ENCODE data around the gene CEP112. TPM values are rescaled to one million over a fixed set of nuclear protein-coding genes. Genes with fewer than 3 reads are reported as not detected.

Gene CEP112
- polyA plus RNA-seq, 2 donors = 1.6 to 3.1 TPM

DNA sequence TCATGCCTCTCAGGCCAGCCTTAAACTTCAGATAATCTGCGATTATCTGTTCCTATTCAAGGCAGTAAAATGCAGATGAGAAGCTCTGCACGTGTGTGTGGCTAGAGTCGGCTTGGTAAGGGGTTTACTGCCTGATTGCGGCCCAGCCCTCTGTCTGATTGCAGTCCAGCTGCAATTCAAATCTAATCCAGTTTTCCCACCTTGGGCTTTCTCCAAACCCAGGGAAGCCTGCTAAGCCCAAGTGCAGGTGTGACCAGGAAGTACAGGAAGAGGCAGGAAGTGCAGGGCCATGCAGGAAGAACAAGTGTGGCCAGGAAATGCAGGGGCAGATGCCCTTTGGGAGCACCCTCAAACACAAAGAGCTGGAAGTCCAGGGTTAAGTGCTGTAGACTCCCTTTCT is 314.9 kb downstream of the CEP112 start:
- 78 to 83% methylated on average over 4 of the region's 4 CpGs for WGBS, 2 donors
- Histone ChIP-seq H3K4me1 (ENCODE audit: control insufficient read depth in 2 of 2, insufficient read depth in 2 of 2, low read length in 1 of 2) (no peaks in the 10 kb centered on the region), H3K27ac (ENCODE audit: low read depth in 2 of 2, low read length in 1 of 2) (no peak overlapping the region), H3K9me3 (ENCODE audit: control insufficient read depth in 2 of 2, insufficient read depth in 1 of 2, low read depth in 1 of 2, low read length in 1 of 2) (peaks cover 0 to 2% of the 10 kb centered on the region in 2 donors), H3K36me3 (ENCODE audit: control insufficient read depth in 2 of 2, insufficient read depth in 2 of 2, low read length in 1 of 2) (no peaks in the 10 kb centered on the region), H3K4me3 (ENCODE audit: low read depth in 1 of 2, low read length in 2 of 2) (no peak overlapping the region), H3K27me3 (ENCODE audit: control insufficient read depth in 1 of 2, insufficient read depth in 2 of 2, low read length in 2 of 2) (no peaks in the 10 kb centered on the region)

DNA sequence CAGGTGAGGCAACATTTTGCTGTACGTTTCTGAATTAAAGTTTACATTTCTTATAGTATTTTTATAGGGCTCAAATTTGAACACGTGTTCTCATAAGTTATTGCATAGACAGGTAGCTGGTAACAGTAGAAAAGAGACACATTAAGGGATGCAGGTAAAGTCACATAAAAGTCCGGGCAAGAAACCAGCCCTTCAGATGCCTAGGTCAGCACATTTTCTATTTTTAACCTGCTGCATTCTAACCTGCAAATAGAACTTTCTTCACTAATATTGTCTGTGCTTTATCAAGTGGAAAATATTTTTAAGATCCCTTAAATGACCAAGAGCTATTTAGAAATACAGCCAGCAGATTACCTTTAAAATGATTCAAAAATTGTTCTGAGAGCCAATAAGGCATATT is 323.1 kb downstream of the CEP112 start:
- H3K27me3 ChIP-seq (ENCODE audit: control insufficient read depth in 1 of 2, insufficient read depth in 2 of 2, low read length in 2 of 2) = no peaks in the 10 kb centered on the region
- WGBS, 2 donors = 84 to 88% methylated on average over 3 of the region's 3 CpGs
- H3K4me1 ChIP-seq (ENCODE audit: control insufficient read depth in 2 of 2, insufficient read depth in 2 of 2, low read length in 1 of 2) = no peaks in the 10 kb centered on the region
- H3K4me3 ChIP-seq (ENCODE audit: low read depth in 1 of 2, low read length in 2 of 2) = no peak overlapping the region
- H3K27ac ChIP-seq (ENCODE audit: low read depth in 2 of 2, low read length in 1 of 2) = no peak overlapping the region
- H3K36me3 ChIP-seq (ENCODE audit: control insufficient read depth in 2 of 2, insufficient read depth in 2 of 2, low read length in 1 of 2) = no peaks in the 10 kb centered on the region
- H3K9me3 ChIP-seq (ENCODE audit: control insufficient read depth in 2 of 2, insufficient read depth in 1 of 2, low read depth in 1 of 2, low read length in 1 of 2) = no peaks in the 10 kb centered on the region

DNA sequence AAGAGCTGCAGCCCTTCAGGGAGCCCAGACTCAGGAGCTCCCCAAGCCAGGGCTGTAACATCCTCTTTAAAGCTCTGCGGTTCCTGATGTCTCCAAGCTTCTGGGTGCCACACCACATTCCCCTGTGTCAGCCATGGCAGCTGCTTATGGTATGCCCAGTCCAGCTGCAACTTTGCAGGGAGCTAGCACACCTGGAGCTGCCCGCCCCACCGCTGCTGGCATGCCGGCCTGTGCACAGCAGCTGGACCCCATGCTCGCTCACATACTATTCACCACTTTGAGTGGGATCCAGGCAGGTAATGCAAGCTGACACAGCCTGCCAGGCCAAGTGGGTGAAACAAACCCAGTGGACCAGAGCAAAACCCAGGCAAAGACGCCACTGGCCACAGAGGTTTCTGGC is 324.9 kb downstream of the CEP112 start:
- Histone ChIP-seq H3K27me3 (ENCODE audit: control insufficient read depth in 1 of 2, insufficient read depth in 2 of 2, low read length in 2 of 2) (no peaks in the 10 kb centered on the region), H3K27ac (ENCODE audit: low read depth in 2 of 2, low read length in 1 of 2) (no peak overlapping the region), H3K4me1 (ENCODE audit: control insufficient read depth in 2 of 2, insufficient read depth in 2 of 2, low read length in 1 of 2) (no peaks in the 10 kb centered on the region), H3K9me3 (ENCODE audit: control insufficient read depth in 2 of 2, insufficient read depth in 1 of 2, low read depth in 1 of 2, low read length in 1 of 2) (no peaks in the 10 kb centered on the region), H3K36me3 (ENCODE audit: control insufficient read depth in 2 of 2, insufficient read depth in 2 of 2, low read length in 1 of 2) (no peaks in the 10 kb centered on the region), H3K4me3 (ENCODE audit: low read depth in 1 of 2, low read length in 2 of 2) (no peak overlapping the region)
- WGBS, 2 donors = 88% methylated on average over 6 of the region's 6 CpGs

DNA sequence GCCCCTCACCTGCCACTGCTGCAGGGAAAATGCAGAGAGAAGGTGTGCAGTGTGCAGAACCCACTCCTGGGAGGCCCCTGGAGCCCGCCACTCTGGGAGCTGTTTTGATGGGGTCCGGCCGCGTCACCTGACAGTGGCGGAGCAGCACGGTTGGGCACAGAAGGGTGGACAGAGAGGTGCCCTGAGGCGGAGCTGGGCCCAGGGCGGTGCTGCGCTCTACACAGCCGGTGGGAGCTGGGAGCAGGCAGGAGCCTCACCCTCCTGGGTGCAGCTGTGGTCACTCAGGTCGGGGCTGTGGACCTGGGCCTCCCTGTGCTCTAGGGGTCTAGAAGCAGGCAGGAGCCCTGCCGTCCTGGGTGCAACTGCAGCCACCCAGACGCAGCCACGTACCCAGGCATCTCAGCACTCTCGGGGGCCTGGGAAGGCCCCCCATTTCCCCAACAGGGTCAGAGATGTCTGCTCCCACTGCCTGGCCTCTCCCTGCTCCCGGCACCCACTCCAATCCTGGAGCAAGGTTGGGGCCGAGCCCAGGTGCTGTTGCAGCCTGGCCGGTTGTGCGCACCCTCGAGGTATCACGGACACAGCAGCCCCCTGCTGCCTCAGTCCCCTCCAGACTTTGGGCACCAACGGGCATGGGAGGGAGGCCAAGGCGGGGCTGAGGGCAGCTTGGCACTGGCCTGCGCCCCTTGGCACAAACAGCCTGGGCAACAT is 326.1 kb downstream of the CEP112 start:
- Histone ChIP-seq H3K9me3 (ENCODE audit: control insufficient read depth in 2 of 2, insufficient read depth in 1 of 2, low read depth in 1 of 2, low read length in 1 of 2) (no peaks in the 10 kb centered on the region), H3K27me3 (ENCODE audit: control insufficient read depth in 1 of 2, insufficient read depth in 2 of 2, low read length in 2 of 2) (no peaks in the 10 kb centered on the region), H3K4me1 (ENCODE audit: control insufficient read depth in 2 of 2, insufficient read depth in 2 of 2, low read length in 1 of 2) (no peaks in the 10 kb centered on the region), H3K27ac (ENCODE audit: low read depth in 2 of 2, low read length in 1 of 2) (no peak overlapping the region), H3K36me3 (ENCODE audit: control insufficient read depth in 2 of 2, insufficient read depth in 2 of 2, low read length in 1 of 2) (no peaks in the 10 kb centered on the region), H3K4me3 (ENCODE audit: low read depth in 1 of 2, low read length in 2 of 2) (no peak overlapping the region)
- WGBS, 2 donors = 91 to 93% methylated on average over 23 to 24 of the region's 24 CpGs

DNA sequence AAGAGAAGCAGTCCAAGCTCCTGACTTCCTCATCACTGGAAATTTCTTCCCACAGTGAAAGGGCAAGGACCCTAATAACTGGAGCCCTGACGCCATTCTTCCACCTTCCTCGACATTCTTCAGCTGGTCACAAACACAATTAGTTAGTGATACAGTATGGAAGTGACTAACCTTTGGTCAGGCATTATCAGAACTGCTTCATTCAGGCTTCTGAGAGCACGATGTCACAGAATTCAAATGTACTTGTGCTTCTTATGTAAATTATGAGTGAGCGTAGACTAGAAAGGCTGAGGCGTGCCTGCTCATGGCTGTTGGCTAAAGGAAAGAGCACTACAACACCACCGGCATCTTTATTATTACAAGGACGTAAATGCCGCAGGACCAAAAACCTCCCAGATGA is 327.5 kb downstream of the CEP112 start:
- H3K4me3 ChIP-seq (ENCODE audit: low read depth in 1 of 2, low read length in 2 of 2) = no peak overlapping the region
- no peaks in the 10 kb centered on the region for H3K36me3 ChIP-seq (ENCODE audit: control insufficient read depth in 2 of 2, insufficient read depth in 2 of 2, low read length in 1 of 2)
- H3K9me3 ChIP-seq (ENCODE audit: control insufficient read depth in 2 of 2, insufficient read depth in 1 of 2, low read depth in 1 of 2, low read length in 1 of 2) = no peaks in the 10 kb centered on the region
- no peaks in the 10 kb centered on the region for H3K4me1 ChIP-seq (ENCODE audit: control insufficient read depth in 2 of 2, insufficient read depth in 2 of 2, low read length in 1 of 2)
- H3K27me3 ChIP-seq (ENCODE audit: control insufficient read depth in 1 of 2, insufficient read depth in 2 of 2, low read length in 2 of 2) = no peaks in the 10 kb centered on the region
- 80 to 89% methylated on average over 8 of the region's 8 CpGs for WGBS, 2 donors
- no peak overlapping the region for H3K27ac ChIP-seq (ENCODE audit: low read depth in 2 of 2, low read length in 1 of 2)

DNA sequence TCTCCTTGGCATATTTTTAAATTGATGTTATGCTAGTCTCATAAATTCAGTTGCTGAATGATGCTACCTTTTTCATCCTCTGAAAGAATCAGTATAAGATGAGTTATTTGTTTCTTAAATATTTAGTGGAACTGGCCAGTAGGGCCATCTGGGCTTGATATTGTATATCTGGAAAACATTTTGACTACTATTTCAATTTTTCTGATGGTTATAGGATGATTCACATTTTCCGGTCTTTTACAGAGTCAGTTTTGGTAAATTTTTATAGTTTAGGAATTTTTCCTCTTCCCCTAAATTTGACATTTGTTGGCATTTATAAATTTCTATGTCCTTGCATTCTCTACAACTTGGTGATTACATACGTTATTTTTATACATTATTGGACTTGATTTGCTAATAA is 334.2 kb downstream of the CEP112 start:
- no peak overlapping the region for H3K4me3 ChIP-seq (ENCODE audit: low read depth in 1 of 2, low read length in 2 of 2)
- WGBS, 2 donors = 94 to 97% methylated on average over 2 of the region's 2 CpGs
- no peaks in the 10 kb centered on the region for H3K4me1 ChIP-seq (ENCODE audit: control insufficient read depth in 2 of 2, insufficient read depth in 2 of 2, low read length in 1 of 2)
- no peaks in the 10 kb centered on the region for H3K9me3 ChIP-seq (ENCODE audit: control insufficient read depth in 2 of 2, insufficient read depth in 1 of 2, low read depth in 1 of 2, low read length in 1 of 2)
- H3K27me3 ChIP-seq (ENCODE audit: control insufficient read depth in 1 of 2, insufficient read depth in 2 of 2, low read length in 2 of 2) = no peaks in the 10 kb centered on the region
- H3K27ac ChIP-seq (ENCODE audit: low read depth in 2 of 2, low read length in 1 of 2) = no peak overlapping the region
- H3K36me3 ChIP-seq (ENCODE audit: control insufficient read depth in 2 of 2, insufficient read depth in 2 of 2, low read length in 1 of 2) = no peaks in the 10 kb centered on the region

DNA sequence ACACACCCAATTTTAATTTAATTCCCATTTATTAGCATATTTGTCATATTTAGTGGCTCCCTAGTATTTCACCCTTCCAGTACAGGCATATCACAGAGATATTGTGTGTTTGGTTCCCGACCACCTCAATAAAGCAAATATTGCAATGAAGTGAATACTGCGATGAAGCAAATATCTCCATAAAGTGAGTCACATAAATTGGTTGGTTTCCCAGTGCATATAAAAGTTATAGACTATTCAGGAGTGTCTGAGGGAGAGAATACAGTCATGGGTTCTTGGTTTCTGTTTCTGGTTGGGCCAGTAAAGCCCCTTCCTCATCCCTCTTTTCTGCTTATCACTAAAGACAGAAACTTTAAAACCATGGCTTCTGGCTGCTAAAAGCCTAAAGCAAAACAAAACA is 335.1 kb downstream of the CEP112 start:
- Histone ChIP-seq H3K4me3 (ENCODE audit: low read depth in 1 of 2, low read length in 2 of 2) (no peak overlapping the region), H3K27me3 (ENCODE audit: control insufficient read depth in 1 of 2, insufficient read depth in 2 of 2, low read length in 2 of 2) (no peaks in the 10 kb centered on the region), H3K4me1 (ENCODE audit: control insufficient read depth in 2 of 2, insufficient read depth in 2 of 2, low read length in 1 of 2) (no peaks in the 10 kb centered on the region), H3K27ac (ENCODE audit: low read depth in 2 of 2, low read length in 1 of 2) (no peak overlapping the region), H3K36me3 (ENCODE audit: control insufficient read depth in 2 of 2, insufficient read depth in 2 of 2, low read length in 1 of 2) (no peaks in the 10 kb centered on the region), H3K9me3 (ENCODE audit: control insufficient read depth in 2 of 2, insufficient read depth in 1 of 2, low read depth in 1 of 2, low read length in 1 of 2) (no peaks in the 10 kb centered on the region)
- 62 to 64% methylated on average over 2 of the region's 2 CpGs for WGBS, 2 donors

DNA sequence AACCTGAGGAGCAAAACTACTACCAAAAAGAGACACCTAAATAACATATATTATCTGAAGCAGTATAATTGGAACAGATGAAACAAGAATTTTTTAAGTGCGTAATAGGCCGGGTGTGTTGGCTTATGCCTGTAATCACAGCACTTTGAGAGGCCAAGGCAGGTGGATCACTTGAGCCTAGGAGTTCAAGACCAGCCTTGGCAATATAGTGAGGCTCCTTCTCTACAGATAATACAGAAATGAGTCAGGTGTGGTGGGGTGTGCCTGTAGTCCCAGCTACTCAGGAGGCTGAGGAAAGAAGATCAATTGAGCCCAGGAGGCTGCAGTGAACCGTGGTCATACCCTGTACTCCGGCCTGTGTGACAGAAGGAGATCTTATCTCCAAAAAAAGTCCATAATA is 336.3 kb downstream of the CEP112 start:
- Histone ChIP-seq H3K4me1 (ENCODE audit: control insufficient read depth in 2 of 2, insufficient read depth in 2 of 2, low read length in 1 of 2) (no peaks in the 10 kb centered on the region), H3K27me3 (ENCODE audit: control insufficient read depth in 1 of 2, insufficient read depth in 2 of 2, low read length in 2 of 2) (no peaks in the 10 kb centered on the region), H3K27ac (ENCODE audit: low read depth in 2 of 2, low read length in 1 of 2) (peak overlapping the region in 1 of 2 donors; percentile 71), H3K9me3 (ENCODE audit: control insufficient read depth in 2 of 2, insufficient read depth in 1 of 2, low read depth in 1 of 2, low read length in 1 of 2) (no peaks in the 10 kb centered on the region), H3K36me3 (ENCODE audit: control insufficient read depth in 2 of 2, insufficient read depth in 2 of 2, low read length in 1 of 2) (no peaks in the 10 kb centered on the region), H3K4me3 (ENCODE audit: low read depth in 1 of 2, low read length in 2 of 2) (no peak overlapping the region)
- WGBS, 2 donors = 72 to 77% methylated on average over 4 of the region's 4 CpGs

DNA sequence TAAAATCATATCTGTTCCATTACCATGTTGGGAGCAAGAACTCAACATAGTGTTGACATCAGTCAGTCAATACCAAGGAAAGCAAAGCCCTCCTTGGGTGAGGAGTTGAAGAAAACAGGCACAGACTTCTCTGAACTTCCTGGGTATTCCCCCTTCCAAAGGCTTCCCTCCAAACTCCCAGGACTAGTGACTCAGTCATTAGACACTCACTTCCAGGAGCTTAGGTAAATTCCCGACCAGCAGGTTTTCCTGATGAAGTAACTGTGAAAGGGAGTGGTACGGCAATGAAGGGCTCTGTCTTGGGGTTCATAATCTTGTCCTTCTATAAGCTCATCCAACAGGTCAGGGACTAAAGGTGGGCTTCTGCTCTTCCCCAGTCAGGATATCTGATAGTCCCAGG is 336.7 kb downstream of the CEP112 start:
- Histone ChIP-seq H3K9me3 (ENCODE audit: control insufficient read depth in 2 of 2, insufficient read depth in 1 of 2, low read depth in 1 of 2, low read length in 1 of 2) (no peaks in the 10 kb centered on the region), H3K27ac (ENCODE audit: low read depth in 2 of 2, low read length in 1 of 2) (peak overlapping the region in 1 of 2 donors; percentile 71), H3K4me3 (ENCODE audit: low read depth in 1 of 2, low read length in 2 of 2) (no peak overlapping the region), H3K27me3 (ENCODE audit: control insufficient read depth in 1 of 2, insufficient read depth in 2 of 2, low read length in 2 of 2) (no peaks in the 10 kb centered on the region), H3K4me1 (ENCODE audit: control insufficient read depth in 2 of 2, insufficient read depth in 2 of 2, low read length in 1 of 2) (peaks cover 0 to 2% of the 10 kb centered on the region in 2 donors), H3K36me3 (ENCODE audit: control insufficient read depth in 2 of 2, insufficient read depth in 2 of 2, low read length in 1 of 2) (no peaks in the 10 kb centered on the region)
- WGBS, 2 donors = 50 to 54% methylated on average over 2 of the region's 2 CpGs

DNA sequence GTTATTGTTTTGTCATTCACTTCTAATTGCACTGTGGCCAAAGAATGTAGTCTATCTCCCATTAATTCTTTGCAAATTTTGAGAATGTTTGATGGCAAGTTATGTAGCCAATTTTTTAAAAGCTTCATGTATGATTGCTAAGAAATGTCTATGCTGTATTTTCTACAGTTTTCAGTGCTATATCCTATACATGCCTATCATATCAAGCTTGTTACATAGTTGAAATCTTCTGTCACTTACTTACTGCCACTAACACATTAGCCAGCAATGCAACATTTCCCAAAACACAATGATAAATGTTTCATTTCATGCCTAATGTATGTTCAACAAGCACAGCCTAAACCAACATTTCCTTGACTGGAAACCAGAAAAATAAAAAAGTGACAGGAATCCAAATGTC is 338.1 kb downstream of the CEP112 start:
- Histone ChIP-seq H3K4me3 (ENCODE audit: low read depth in 1 of 2, low read length in 2 of 2) (no peak overlapping the region), H3K4me1 (ENCODE audit: control insufficient read depth in 2 of 2, insufficient read depth in 2 of 2, low read length in 1 of 2) (peaks cover 0 to 2% of the 10 kb centered on the region in 2 donors), H3K36me3 (ENCODE audit: control insufficient read depth in 2 of 2, insufficient read depth in 2 of 2, low read length in 1 of 2) (no peaks in the 10 kb centered on the region), H3K9me3 (ENCODE audit: control insufficient read depth in 2 of 2, insufficient read depth in 1 of 2, low read depth in 1 of 2, low read length in 1 of 2) (no peaks in the 10 kb centered on the region), H3K27me3 (ENCODE audit: control insufficient read depth in 1 of 2, insufficient read depth in 2 of 2, low read length in 2 of 2) (no peaks in the 10 kb centered on the region), H3K27ac (ENCODE audit: low read depth in 2 of 2, low read length in 1 of 2) (no peak overlapping the region)
